DND-41 (cell line): ENCODE results near the gene ENTPD3.

Source experiments
- ATAC-seq: fragments of 200-7000 bp; cut with Tn5 transposase; 3 replicates; pipeline ENCODE4 v1.9.1; 2021; ENCODE audit warnings: low read depth; ENCODE audit not compliant: insufficient read depth
- DNase-seq: peaks from one replicate; pipeline ENCODE4 v3.0.0-alpha.2; 2020
- H2AFZ ChIP-seq: 2 replicates; pipeline ENCODE4 v1.6.0; 2012; ENCODE audit warnings: low read depth, low read length
- H3K27ac ChIP-seq: 2 replicates; pipeline ENCODE4 v1.5.1; 2012; ENCODE audit warnings: low read length, inconsistent platforms
- H3K27me3 ChIP-seq: fragments of 200-600 bp; sonication (generic); 2 replicates; pipeline ENCODE4 v1.6.0; 2012; ENCODE audit warnings: low read length, mild to moderate bottlenecking, inconsistent platforms; ENCODE audit not compliant: insufficient read depth, poor library complexity
- H3K36me3 ChIP-seq: 2 replicates; pipeline ENCODE4 v1.5.1; 2012; ENCODE audit warnings: low read length, inconsistent platforms; ENCODE audit not compliant: insufficient read depth
- H3K4me1 ChIP-seq: 2 replicates; pipeline ENCODE4 v1.5.1; 2012; ENCODE audit warnings: mild to moderate bottlenecking, low read length; ENCODE audit not compliant: insufficient read depth
- H3K4me2 ChIP-seq: 2 replicates; pipeline ENCODE4 v1.6.0; 2012; ENCODE audit warnings: mild to moderate bottlenecking, moderate library complexity, low read length, inconsistent platforms; ENCODE audit not compliant: insufficient read depth
- H3K4me3 ChIP-seq, 2 experiments: fragments of 200-600 bp in 1 of 2; shearing (Covaris generic) in 1 of 2; 2 replicates each; pipeline ENCODE4 v1.5.1; 2012 to 2016; ENCODE audit warnings: inconsistent platforms in 2 of 2, low read length in 2 of 2, mild to moderate bottlenecking in 2 of 2, low read depth in 1 of 2, moderate library complexity in 1 of 2
- H3K79me2 ChIP-seq: 2 replicates; pipeline ENCODE4 v1.6.0; 2012; ENCODE audit warnings: low read length, inconsistent platforms; ENCODE audit not compliant: insufficient read depth
- H3K9ac ChIP-seq: 2 replicates; pipeline ENCODE4 v1.6.0; 2012; ENCODE audit warnings: low read depth, mild to moderate bottlenecking, inconsistent platforms, low read length, moderate library complexity
- H3K9me3 ChIP-seq: 2 replicates; pipeline ENCODE4 v1.5.1; 2012; ENCODE audit warnings: low read length, moderate library complexity, mild to moderate bottlenecking, inconsistent platforms; ENCODE audit not compliant: insufficient read depth, severe bottlenecking
- H4K20me1 ChIP-seq: 2 replicates; pipeline ENCODE4 v1.6.0; 2012; ENCODE audit warnings: low read length; ENCODE audit not compliant: insufficient read depth
- CTCF ChIP-seq: IDR thresholded peaks from 2 replicates; pipeline ENCODE4 v1.5.1; 2012; ENCODE audit warnings: borderline replicate concordance, low read length, moderate library complexity, mild to moderate bottlenecking; ENCODE audit not compliant: poor library complexity, severe bottlenecking; ENCODE audit errors: extremely low read depth
- EZH2 ChIP-seq: IDR thresholded peaks from 3 replicates; pipeline ENCODE4 v1.6.1; 2012; ENCODE audit warnings: borderline replicate concordance, low read depth, mild to moderate bottlenecking, moderate library complexity, low read length, inconsistent platforms; ENCODE audit not compliant: severe bottlenecking

ENTPD3 gene

GRCh38 chr3:40476478-40477470 is 89.8 kb downstream of the ENTPD3 start, which contains the start of gene ZNF619:
Gene ZNF619, plus strand, starts transcription at chr3:40477122. Its CDS starts 858 bp downstream, at chr3:40477980.
- H3K4me1 ChIP-seq: peaks cover 17% of the 10 kb centered on the region
- H2AFZ ChIP-seq: peak within 1 kb of the TSS; percentile 83
- H3K27me3 ChIP-seq: no peaks in the 10 kb centered on the region
- ATAC-seq: peak; percentile 81
- H3K79me2 ChIP-seq: no peaks in the 10 kb centered on the region
- peak within 1 kb of the TSS; percentile 66 for H3K27ac ChIP-seq
- H3K4me3 ChIP-seq: peak within 1 kb of the TSS; percentile 28 to 66; a peak in 3 of 4 replicates
- TF ChIP-seq EZH2: no peak
- no peak for TF ChIP-seq CTCF
- H3K36me3 ChIP-seq: no peaks in the 10 kb centered on the region
- H3K9ac ChIP-seq: peak within 1 kb of the TSS; percentile 63
- no peaks in the 10 kb centered on the region for H3K9me3 ChIP-seq
- no peaks in the 10 kb centered on the region for H4K20me1 ChIP-seq
- peak within 1 kb of the TSS; percentile 66 for H3K4me2 ChIP-seq
- DNase-seq: peak; percentile 43

GRCh38 chr3:40477666-40478065 is 90.7 kb downstream of the ENTPD3 start:
- no peak for ATAC-seq
- Histone ChIP-seq H2AFZ (peak overlapping the region; percentile 83), H3K4me1 (peaks cover 18% of the 10 kb centered on the region), H3K79me2 (no peaks in the 10 kb centered on the region), H3K4me3 (peak overlapping the region; percentile 28 to 66; a peak in 3 of 4 replicates), H3K27me3 (no peaks in the 10 kb centered on the region), H3K36me3 (no peaks in the 10 kb centered on the region), H3K4me2 (peak overlapping the region; percentile 66), H4K20me1 (no peaks in the 10 kb centered on the region), H3K9ac (peak overlapping the region; percentile 63), H3K27ac (0 out of 2 replicates have a peak overlapping the region, but pooled peaks have one; percentile 5), H3K9me3 (no peaks in the 10 kb centered on the region)
- TF ChIP-seq EZH2 (no peak), CTCF (no peak)
- no peak for DNase-seq
